HepG2 (cell line): Measurements from ENCODE around the gene CMTM8. TPM values are rescaled to one million over a fixed set of nuclear protein-coding genes. Genes with fewer than 3 reads are reported as not detected.

ENCODE experiments used
- ATAC-seq: fragments of 200-7000 bp; cut with Tn5 transposase; 3 replicates; pipeline ENCODE4 v1.9.1; 2020; ENCODE audit warnings: mild to moderate bottlenecking, moderate library complexity
- BruUV-seq: library from RNA; stranded (reverse); fragments of 400-500 nt; replicated peaks from 2 replicates; lab custom pipeline; 2021; lab: Mats Ljungman, UMichigan
- CTCF ChIA-PET: fragments of 300-600 bp; formaldehyde crosslinking; extraction: SDS; loops from one replicate; lab custom pipeline; 2021; ENCODE audit warnings: low total read pairs, inconsistent platforms, low intra/inter-chr PET ratio; lab: Yijun Ruan, JAX
- POLR2A ChIA-PET: fragments of 350-600 bp; sonication (Branson Sonifier 250); formaldehyde crosslinking; loops from one replicate; lab custom pipeline; 2020; ENCODE audit warnings: antibody characterized with exemption, inconsistent platforms; lab: Yijun Ruan, JAX
- DNase-seq: peaks from one replicate; pipeline ENCODE4 v3.0.0-alpha.2; 2015; ENCODE audit warnings: low spot score
- FAIRE-seq: peaks from 3 replicates; lab custom pipeline; 2011; peaks lifted over from hg19 to GRCh38; lab: Jason Lieb, UNC
- H2AFZ ChIP-seq: one replicate; pipeline ENCODE4 v1.6.1; 2011; ENCODE audit warnings: low read length, inconsistent platforms
- H3K27ac ChIP-seq: fragments of 300-600 bp; 3 replicates; pipeline ENCODE4 v1.8.0; 2011; ENCODE audit warnings: mixed run types, mild to moderate bottlenecking, mixed read lengths, low read length, inconsistent platforms; ENCODE audit not compliant: insufficient read depth; ENCODE audit errors: extremely low read length
- H3K27me3 ChIP-seq, 2 experiments: fragments of 200-600 bp in 1 of 2; 2 replicates in 1 of 2; 3 replicates in 1 of 2; pipeline versions ENCODE4 v1.6.0 to v1.8.0; 2011; ENCODE audit warnings: low read length in 2 of 2, mild to moderate bottlenecking in 2 of 2, moderate library complexity in 2 of 2, inconsistent platforms in 1 of 2; ENCODE audit not compliant: insufficient read depth in 2 of 2, control insufficient read depth in 1 of 2
- H3K36me3 ChIP-seq, 2 experiments: fragments of 200-600 bp in 1 of 2; replicated peaks in 1 of 2; 2 replicates in 1 of 2; 3 replicates in 1 of 2; pipeline versions ENCODE4 v1.5.1 to v1.8.0; 2011; ENCODE audit warnings: low read length in 2 of 2, inconsistent platforms in 1 of 2; ENCODE audit not compliant: insufficient read depth in 2 of 2, control insufficient read depth in 1 of 2
- H3K4me1 ChIP-seq: 2 replicates; pipeline ENCODE4 v1.5.1; 2012; ENCODE audit warnings: low read length, inconsistent platforms; ENCODE audit not compliant: insufficient read depth
- H3K4me2 ChIP-seq: 2 replicates; pipeline ENCODE4 v1.6.0; 2011; ENCODE audit warnings: low read depth, low read length, inconsistent platforms
- H3K4me3 ChIP-seq, 3 experiments: fragments of 200-600 bp in 1 of 3; sonication (generic), shearing (Covaris generic) in 1 of 3; replicated peaks in 1 of 3; 2 replicates each; pipeline ENCODE4 v1.5.1; 2011 to 2016; ENCODE audit warnings: low read length in 3 of 3, inconsistent platforms in 2 of 3, low read depth in 2 of 3, mild to moderate bottlenecking in 2 of 3, control low read depth in 1 of 3, mixed read lengths in 1 of 3; ENCODE audit not compliant: insufficient read depth in 1 of 3
- H3K79me2 ChIP-seq: one replicate; pipeline ENCODE4 v1.6.1; 2011; ENCODE audit warnings: low read length, inconsistent platforms; ENCODE audit not compliant: insufficient read depth
- H3K9ac ChIP-seq: 2 replicates; pipeline ENCODE4 v1.6.0; 2011; ENCODE audit warnings: mild to moderate bottlenecking, low read depth, low read length, inconsistent platforms; ENCODE audit not compliant: insufficient read depth
- H3K9me3 ChIP-seq: 2 replicates; pipeline ENCODE4 v1.5.1; 2012; ENCODE audit warnings: mild to moderate bottlenecking, low read length
- H4K20me1 ChIP-seq: 2 replicates; pipeline ENCODE4 v1.6.0; 2011; ENCODE audit warnings: inconsistent platforms, mild to moderate bottlenecking, low read length, moderate library complexity; ENCODE audit not compliant: insufficient read depth
- FIP1L1 ChIP-seq: fragments of 200-400 bp; formaldehyde crosslinking; IDR thresholded peaks from 2 replicates; pipeline ENCODE4 v1.6.1; 2018; ENCODE audit warnings: low read depth, mild to moderate bottlenecking, low read length, moderate library complexity, borderline replicate concordance; ENCODE audit not compliant: insufficient read depth
- FOXP4 ChIP-seq: sonication (generic); formaldehyde crosslinking; IDR thresholded peaks from 2 replicates; pipeline ENCODE4 v1.4.0; 2020; ENCODE audit warnings: missing genetic modification reagents
- TBX2 ChIP-seq: sonication (generic); formaldehyde crosslinking; IDR thresholded peaks from 2 replicates; pipeline ENCODE4 v1.5.0; 2020; ENCODE audit warnings: missing genetic modification reagents, mild to moderate bottlenecking, borderline replicate concordance
- TFDP2 ChIP-seq: sonication (generic); formaldehyde crosslinking; IDR thresholded peaks from 2 replicates; pipeline ENCODE4 v1.4.0; 2020; ENCODE audit warnings: missing genetic modification reagents
- ZNF362 ChIP-seq: sonication (generic); formaldehyde crosslinking; IDR thresholded peaks from 2 replicates; pipeline ENCODE4 v1.4.0; 2020; ENCODE audit warnings: missing genetic modification reagents, mild to moderate bottlenecking, borderline replicate concordance
- ZNF768 ChIP-seq: sonication (generic); formaldehyde crosslinking; IDR thresholded peaks from 2 replicates; pipeline ENCODE4 v1.4.0; 2020; ENCODE audit warnings: missing genetic modification reagents
- WGBS: methylation state at CpG from one replicate; pipeline ENCODE4 v1.1.6; 2017; ENCODE audit warnings: low lambda C conversion rate; 5-methylcytosine and 5-hydroxymethylcytosine counted together
- in situ Hi-C: cut with HindIII; loops from 2 replicates; pipeline ENCODE4 v1.10.0; 2017; ENCODE audit warnings: low pct_unique_long_range_greater_than_20kb; ENCODE audit not compliant: extremely low pct_ligation_motif_present
- intact Hi-C: fragments of 100-400 bp; cut with micrococcal nuclease; formaldehyde crosslinking; loops from one replicate; pipeline ENCODE4 v1.10.0; 2022; ENCODE audit not compliant: unreplicated experiment
- polyA plus RNA-seq, 8 experiments: library from polyadenylated mRNA; depleted of rRNA in 3 of 8; stranded (reverse) in 7 of 8; unstranded in 1 of 8; fragments of >200 nt; fragmentation: Illumina TruSeq in 4 of 8; extraction: Trizol in 4 of 8; gene quantifications; 2 replicates each; pipeline versions ENCODE4 v1.2.1 to v1.2.3, GENCODE V29; 2011 to 2016; ENCODE audit warnings: low read depth in 4 of 8, missing spikeins in 1 of 8, mixed read lengths in 1 of 8; ENCODE audit not compliant: insufficient read depth in 1 of 8
- total RNA-seq, 5 experiments: library from RNA; depleted of rRNA; stranded (reverse); fragments of >200 nt; fragmentation: Illumina TruSeq; extraction: Trizol; gene quantifications; 2 replicates each; pipeline ENCODE4 v1.2.3, GENCODE V29; 2016; ENCODE audit warnings: low read depth in 1 of 5

Gene CMTM8
- total and polyA plus RNA-seq, 2 of the 13 experiments (the other 11 are each of a cell fraction or from before 2014, with no cell fraction given): 8.9 to 15.8 TPM

- ATAC-seq: no peak; the same call in 2 of the 3 replicates
- intact Hi-C loops (loop anchor here (2.0 kb wide), 1 partner anchor 31 kb away; no protein-coding TSS in a partner anchor), in situ Hi-C loops (loop anchor here (25.0 kb wide), 1 partner anchor 445 kb away; no protein-coding TSS in a partner anchor)
- ChIA-PET CTCF (interaction anchor here (1.9 kb wide), 1 partner anchor 40 kb away, joined by 6 read pairs; no protein-coding TSS in a partner anchor), POLR2A (interaction anchor here (0.6 to 4.0 kb wide), 5 partner anchors 12 to 40 kb away, joined by 3 to 32 read pairs (median 3); partner anchors contain the start of gene CMTM8)
- no peaks in the 10 kb centered on the region for H3K27me3 ChIP-seq
- 15% methylated on average over 2 of the region's 2 CpGs for WGBS
- no peaks in the 10 kb centered on the region for H4K20me1 ChIP-seq
- no peak for FAIRE-seq
- H3K36me3 ChIP-seq: no peaks in the 10 kb centered on the region
- H3K4me3 ChIP-seq: peak overlapping the region in 2 of 3 experiments; percentile 39 to 47; a peak in 2 of 6 replicates
- BruUV-seq: no TSS peak
- DNase-seq: peak; percentile 54
- H3K27ac ChIP-seq: peak overlapping the region; percentile 86
- H3K4me1 ChIP-seq: peaks cover 50% of the 10 kb centered on the region
- peak overlapping the region; percentile 80 for H3K4me2 ChIP-seq
- peak overlapping the region; percentile 7 for H2AFZ ChIP-seq
- H3K9me3 ChIP-seq: 0 out of 2 replicates have a peak, but pooled peaks cover 6% of the 10 kb centered on the region
- peak overlapping the region; percentile 59 for H3K9ac ChIP-seq
- no peaks in the 10 kb centered on the region for H3K79me2 ChIP-seq
- TF ChIP-seq TFDP2 (CRISPR knock-in tag) (no peak), ZNF768 (peak; percentile 84; the same call in 1 of the 2 replicates), FOXP4 (CRISPR knock-in tag) (peak; percentile 36; the same call in 1 of the 2 replicates), ZNF362 (CRISPR knock-in tag) (peak; percentile 89), FIP1L1 (no peak), TBX2 (CRISPR knock-in tag) (0 out of 2 replicates have a peak, but pooled peaks have one; percentile 22)
- TF ChIP-seq, all 625 proteins: peak for 4
Observed at GRCh38 chr3:32217339-32217738, 21.1 kb upstream of the CMTM8 start.
